ENCODE measurements around the gene XKR8. TPM values are rescaled to one million over a fixed set of nuclear protein-coding genes. Genes with fewer than 3 reads are reported as not detected.
A peak's percentile ranks its signal among the peaks of the same experiment; 100 is the strongest.

XKR8 gene, protein sequence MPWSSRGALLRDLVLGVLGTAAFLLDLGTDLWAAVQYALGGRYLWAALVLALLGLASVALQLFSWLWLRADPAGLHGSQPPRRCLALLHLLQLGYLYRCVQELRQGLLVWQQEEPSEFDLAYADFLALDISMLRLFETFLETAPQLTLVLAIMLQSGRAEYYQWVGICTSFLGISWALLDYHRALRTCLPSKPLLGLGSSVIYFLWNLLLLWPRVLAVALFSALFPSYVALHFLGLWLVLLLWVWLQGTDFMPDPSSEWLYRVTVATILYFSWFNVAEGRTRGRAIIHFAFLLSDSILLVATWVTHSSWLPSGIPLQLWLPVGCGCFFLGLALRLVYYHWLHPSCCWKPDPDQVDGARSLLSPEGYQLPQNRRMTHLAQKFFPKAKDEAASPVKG
- 1 to 10 TPM; 4.2 to 6.0 TPM for total RNA-seq

GRCh38 chr1:27959792-27960603 is at the start of gene XKR8:
Gene XKR8 (plus strand): TSS chr1:27959973. CDS start chr1:27960070, 97 bp downstream.
- peak; percentile 98 for ATAC-seq
- POLR2A ChIA-PET: interaction anchor here (0.6 kb wide), 2 partner anchors 16 to 22 kb away, joined by 3 to 7 read pairs; no protein-coding TSS in a partner anchor
- intact Hi-C loops (cut with DNase I, micrococcal nuclease): loop anchor here (1.0 to 5.0 kb wide), 5 partner anchors 88 to 275 kb away; partner anchors contain the start of genes EYA3 (in 1 of the 2), PPP1R8 (in 1 of the 2) and THEMIS2 (in 1 of the 2)
- H3K9me3 Mint-ChIP-seq (ENCODE audit: low read depth): no peaks in the 10 kb centered on the region
- H3K36me3 Mint-ChIP-seq (ENCODE audit: low read depth): no peaks in the 10 kb centered on the region
- H3K27ac Mint-ChIP-seq: peak within 1 kb of the TSS; percentile 84
- peak; percentile 89 for DNase-seq
- peak within 1 kb of the TSS; percentile 77 for H3K4me3 Mint-ChIP-seq
- H3K27me3 Mint-ChIP-seq: no peaks in the 10 kb centered on the region
- peaks cover 17% of the 10 kb centered on the region for H3K4me1 Mint-ChIP-seq
- CTCF ChIA-PET: interaction anchor here (0.6 to 1.5 kb wide), 2 partner anchors 102 to 353 kb away, joined by 3 to 5 read pairs; no protein-coding TSS in a partner anchor

GRCh38 chr1:27912429-27912828 is 47.3 kb upstream of the XKR8 start:
- ChIA-PET POLR2A (interaction anchor here (0.7 kb wide), 1 partner anchor 35 kb away, joined by 3 read pairs; no protein-coding TSS in a partner anchor), CTCF (interaction anchor here (0.6 to 0.7 kb wide), 2 partner anchors 33 to 70 kb away, joined by 3 to 5 read pairs; no protein-coding TSS in a partner anchor)
- ATAC-seq: peak; percentile 32
- Mint-ChIP-seq H3K4me3 (peak overlapping the region; percentile 43), H3K27ac (peak overlapping the region; percentile 90), H3K4me1 (peaks cover 24% of the 10 kb centered on the region), H3K9me3 (ENCODE audit: low read depth) (peaks cover 3% of the 10 kb centered on the region), H3K36me3 (ENCODE audit: low read depth) (peaks cover 43% of the 10 kb centered on the region), H3K27me3 (no peaks in the 10 kb centered on the region)
- peak; percentile 31 for DNase-seq
- intact Hi-C loops (cut with DNase I, micrococcal nuclease): no loop called here

DNA sequence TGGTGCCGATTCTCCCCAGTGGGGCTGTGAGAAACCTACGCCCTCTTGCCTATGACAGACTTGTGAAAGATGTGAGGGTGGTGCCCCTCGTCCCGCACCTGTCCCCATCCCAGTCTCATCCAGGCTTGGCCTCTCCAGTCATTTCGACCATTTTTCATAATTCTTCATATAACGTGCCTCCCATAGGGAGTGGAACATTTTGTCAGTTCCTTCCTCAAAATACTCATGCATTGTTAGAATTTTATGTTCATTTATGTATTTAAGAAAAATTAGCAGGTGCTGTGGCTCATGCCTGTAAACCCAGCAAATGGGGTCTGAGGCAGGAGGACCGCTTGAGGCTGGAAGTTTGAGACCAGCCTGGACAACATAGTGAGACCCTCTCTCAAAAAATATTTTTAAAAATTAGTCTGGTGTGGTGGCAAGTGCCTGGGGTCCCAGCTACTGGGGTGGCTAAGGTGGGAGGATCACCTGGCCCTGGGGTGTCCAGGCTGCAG is 44.6 kb upstream of the XKR8 start:
- ATAC-seq (peak; percentile 0), DNase-seq (no peak)
- H3K4me1 Mint-ChIP-seq: peaks cover 24% of the 10 kb centered on the region
- peaks cover 3% of the 10 kb centered on the region for H3K9me3 Mint-ChIP-seq (ENCODE audit: low read depth)
- ChIA-PET CTCF (no interaction called here), POLR2A (interaction anchor here (0.6 to 0.7 kb wide), 2 partner anchors 23 to 81 kb away, joined by 3 to 6 read pairs; no protein-coding TSS in a partner anchor)
- peaks cover 28% of the 10 kb centered on the region for H3K36me3 Mint-ChIP-seq (ENCODE audit: low read depth)
- peak overlapping the region; percentile 94 for H3K4me3 Mint-ChIP-seq
- peak overlapping the region; percentile 100 for H3K27ac Mint-ChIP-seq
- intact Hi-C loops (cut with DNase I, micrococcal nuclease): no loop called here
- H3K27me3 Mint-ChIP-seq: no peaks in the 10 kb centered on the region

GRCh38 chr1:27922272-27922671 is 37.5 kb upstream of the XKR8 start:
- ChIA-PET CTCF (interaction anchor here (0.7 kb wide), 1 partner anchor 49 kb away, joined by 4 read pairs; no protein-coding TSS in a partner anchor), POLR2A (no interaction called here)
- H3K4me3 Mint-ChIP-seq: no peak overlapping the region
- no peak for DNase-seq
- ATAC-seq: no peak
- H3K36me3 Mint-ChIP-seq (ENCODE audit: low read depth): no peaks in the 10 kb centered on the region
- no peak overlapping the region for H3K27ac Mint-ChIP-seq
- H3K27me3 Mint-ChIP-seq: no peaks in the 10 kb centered on the region
- H3K9me3 Mint-ChIP-seq (ENCODE audit: low read depth): no peaks in the 10 kb centered on the region
- no peaks in the 10 kb centered on the region for H3K4me1 Mint-ChIP-seq
- intact Hi-C loops (cut with DNase I, micrococcal nuclease): no loop called here

GRCh38 chr1:27928216-27928954 is 31.4 kb upstream of the XKR8 start:
- CTCF ChIA-PET: interaction anchor here (0.7 to 2.0 kb wide), 2 partner anchors 12 to 131 kb away, joined by 3 to 6 read pairs; no protein-coding TSS in a partner anchor
- ATAC-seq: no peak
- H3K9me3 Mint-ChIP-seq (ENCODE audit: low read depth): no peaks in the 10 kb centered on the region

GRCh38 chr1:27931184-27931583 is 28.6 kb upstream of the XKR8 start:
- intact Hi-C loops (cut with DNase I, micrococcal nuclease): no loop called here
- ChIA-PET POLR2A (no interaction called here), CTCF (interaction anchor here (1.0 kb wide), 1 partner anchor 9 kb away, joined by 3 read pairs; no protein-coding TSS in a partner anchor)
- Mint-ChIP-seq H3K4me3 (no peak overlapping the region), H3K27me3 (peaks cover 15% of the 10 kb centered on the region), H3K27ac (no peak overlapping the region), H3K4me1 (peaks cover 9% of the 10 kb centered on the region), H3K9me3 (ENCODE audit: low read depth) (no peaks in the 10 kb centered on the region), H3K36me3 (ENCODE audit: low read depth) (no peaks in the 10 kb centered on the region)
- ATAC-seq (no peak), DNase-seq (no peak)

More at GRCh38 chr1:27928216-27928954, 31.4 kb upstream of the XKR8 start:
- Mint-ChIP-seq H3K4me1 (no peaks in the 10 kb centered on the region), H3K27me3 (peaks cover 3% of the 10 kb centered on the region), H3K27ac (no peak overlapping the region), H3K36me3 (ENCODE audit: low read depth) (no peaks in the 10 kb centered on the region), H3K4me3 (no peak overlapping the region)
- no peak for DNase-seq
- intact Hi-C loops (cut with DNase I, micrococcal nuclease): no loop called here
- POLR2A ChIA-PET: no interaction called here

DNA sequence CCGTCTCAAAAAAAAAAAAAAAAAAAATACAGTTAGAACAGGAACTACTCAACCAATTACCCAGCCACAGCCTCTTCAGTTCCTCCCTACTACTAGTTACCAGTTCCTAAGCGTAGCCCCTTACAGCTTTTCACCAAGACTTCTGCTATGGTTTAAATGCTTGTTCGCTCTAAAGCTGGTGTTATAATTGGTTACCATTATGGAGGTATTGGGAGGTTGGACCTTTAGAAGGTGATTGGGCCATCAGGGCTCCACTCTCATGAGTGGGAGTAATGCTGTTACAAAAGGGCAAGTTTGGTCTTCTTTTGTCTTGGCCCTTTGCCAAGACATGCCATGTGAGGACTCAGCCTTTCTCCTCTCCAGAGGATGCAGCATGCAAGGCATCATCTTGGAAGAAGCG is 28.0 kb upstream of the XKR8 start:
- H3K27ac Mint-ChIP-seq: no peak overlapping the region
- ChIA-PET POLR2A (no interaction called here), CTCF (interaction anchor here (1.0 to 1.9 kb wide), 2 partner anchors 9 to 13 kb away, joined by 3 to 6 read pairs; no protein-coding TSS in a partner anchor)
- H3K9me3 Mint-ChIP-seq (ENCODE audit: low read depth): no peaks in the 10 kb centered on the region
- no peak for DNase-seq
- H3K4me1 Mint-ChIP-seq: peaks cover 9% of the 10 kb centered on the region
- H3K36me3 Mint-ChIP-seq (ENCODE audit: low read depth): no peaks in the 10 kb centered on the region
- no peak overlapping the region for H3K4me3 Mint-ChIP-seq
- intact Hi-C loops (cut with DNase I, micrococcal nuclease): no loop called here
- no peak for ATAC-seq
- H3K27me3 Mint-ChIP-seq: peaks cover 15% of the 10 kb centered on the region

DNA sequence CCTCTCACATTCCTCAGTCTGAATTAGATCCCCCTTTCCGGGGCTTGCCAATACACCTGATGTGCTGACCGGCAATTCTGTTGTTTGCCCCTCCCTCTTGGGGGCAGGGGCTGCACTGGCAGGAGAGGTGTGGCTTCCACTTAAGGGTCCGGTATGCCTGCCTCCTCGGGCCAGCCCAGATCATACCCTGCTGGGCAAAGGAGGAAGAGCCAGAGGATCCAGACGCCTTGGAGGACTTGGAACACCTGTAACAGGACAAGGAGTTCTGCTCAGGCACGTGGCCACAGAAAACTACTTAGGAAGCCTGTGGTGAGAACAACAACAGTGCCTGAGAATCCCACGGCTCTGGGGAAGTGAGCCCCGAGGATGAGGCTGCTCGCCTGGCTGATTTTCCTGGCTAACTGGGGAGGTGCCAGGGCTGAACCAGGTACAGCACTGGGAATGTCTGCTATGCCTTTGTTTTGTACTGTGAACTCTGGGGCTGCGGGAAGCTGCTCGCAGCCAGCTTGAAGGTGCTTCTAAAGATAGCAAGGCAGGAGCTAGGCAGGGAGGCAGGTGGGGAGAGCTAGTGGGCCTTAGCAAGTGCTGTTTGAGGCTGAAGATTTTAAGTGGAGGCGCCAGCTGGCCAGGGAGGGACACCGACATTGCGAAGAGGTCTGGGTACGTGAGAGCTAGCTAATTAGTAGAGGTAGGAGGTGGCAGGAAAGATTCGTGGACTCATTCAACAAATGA is 24.8 kb upstream of the XKR8 start, which contains the start of gene SMPDL3B:
TSS of gene SMPDL3B (plus strand) at position 183 of the 732 bp plus-strand sequence. CDS start at position 367, 184 bp downstream.
- DNase-seq (no peak), ATAC-seq (peak; percentile 23)
- CTCF ChIA-PET: interaction anchor here (0.9 to 1.3 kb wide), 2 partner anchors 13 to 274 kb away, joined by 3 read pairs; no protein-coding TSS in a partner anchor
- Mint-ChIP-seq H3K9me3 (ENCODE audit: low read depth) (no peaks in the 10 kb centered on the region), H3K27ac (no peak within 1 kb of the TSS), H3K27me3 (peaks cover 15% of the 10 kb centered on the region), H3K4me1 (peaks cover 10% of the 10 kb centered on the region), H3K4me3 (peak within 1 kb of the TSS; percentile 11), H3K36me3 (ENCODE audit: low read depth) (no peaks in the 10 kb centered on the region)
- POLR2A ChIA-PET: interaction anchor here (0.6 to 0.9 kb wide), 2 partner anchors 227 to 244 kb away, joined by 3 to 7 read pairs; no protein-coding TSS in a partner anchor
- intact Hi-C loops (cut with DNase I, micrococcal nuclease): no loop called here

DNA sequence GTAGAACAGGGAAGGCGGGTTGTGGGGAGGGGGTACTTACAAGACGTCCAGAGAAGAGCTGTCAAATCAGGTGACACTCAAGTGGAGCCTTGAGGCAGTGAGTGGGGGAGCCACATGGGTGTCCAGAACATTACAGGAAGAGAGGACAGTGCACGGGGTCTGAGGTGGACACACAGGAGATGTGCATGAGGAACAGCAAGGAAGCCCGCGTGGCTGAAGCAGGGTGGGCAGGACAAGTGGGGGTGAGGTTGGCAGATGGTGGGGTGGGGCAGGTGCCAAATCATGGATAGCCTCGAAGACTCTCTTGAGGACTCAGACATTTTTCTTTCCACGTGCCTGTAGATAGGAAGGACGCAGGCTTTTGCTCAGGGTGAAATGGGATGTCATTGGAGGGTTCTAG is 24.1 kb upstream of the XKR8 start:
- ChIA-PET POLR2A (interaction anchor here (0.9 kb wide), 1 partner anchor 226 kb away, joined by 3 read pairs; no protein-coding TSS in a partner anchor), CTCF (interaction anchor here (0.9 to 1.3 kb wide), 2 partner anchors 13 to 273 kb away, joined by 3 read pairs; no protein-coding TSS in a partner anchor)
- H3K4me1 Mint-ChIP-seq: peaks cover 17% of the 10 kb centered on the region
- H3K36me3 Mint-ChIP-seq (ENCODE audit: low read depth): no peaks in the 10 kb centered on the region
- ATAC-seq (no peak), DNase-seq (no peak)
- H3K27me3 Mint-ChIP-seq: peaks cover 15% of the 10 kb centered on the region
- H3K4me3 Mint-ChIP-seq: no peak overlapping the region
- no peaks in the 10 kb centered on the region for H3K9me3 Mint-ChIP-seq (ENCODE audit: low read depth)
- intact Hi-C loops (cut with DNase I, micrococcal nuclease): no loop called here
- no peak overlapping the region for H3K27ac Mint-ChIP-seq

DNA sequence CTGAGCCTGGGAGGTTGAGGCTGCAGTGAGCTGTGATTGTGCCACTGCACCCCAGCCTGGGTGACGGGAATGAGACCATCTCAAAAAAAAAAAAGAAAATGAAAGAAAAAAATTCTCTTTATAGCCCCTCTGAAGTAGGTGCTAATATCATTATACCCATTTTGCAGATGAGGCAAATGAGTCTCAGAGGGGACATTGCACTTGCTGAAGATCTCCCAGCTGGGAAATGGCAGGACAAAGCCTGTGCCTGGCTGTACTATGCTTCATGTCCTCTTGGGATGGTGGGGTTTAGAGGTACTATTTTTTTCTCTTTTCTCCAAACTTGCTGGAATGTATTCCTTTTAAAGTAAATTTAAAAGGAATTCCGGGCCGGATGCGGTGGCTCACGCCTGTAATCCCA is 23.4 kb upstream of the XKR8 start:
- POLR2A ChIA-PET: no interaction called here
- DNase-seq: no peak
- CTCF ChIA-PET: interaction anchor here (0.7 to 1.1 kb wide), 2 partner anchors 64 to 301 kb away, joined by 3 read pairs; no protein-coding TSS in a partner anchor
- Mint-ChIP-seq H3K36me3 (ENCODE audit: low read depth) (no peaks in the 10 kb centered on the region), H3K4me3 (no peak overlapping the region), H3K4me1 (peaks cover 18% of the 10 kb centered on the region), H3K9me3 (ENCODE audit: low read depth) (no peaks in the 10 kb centered on the region), H3K27me3 (peaks cover 15% of the 10 kb centered on the region), H3K27ac (no peak overlapping the region)
- no peak for ATAC-seq
- intact Hi-C loops (cut with DNase I, micrococcal nuclease): no loop called here

Data from activated CD4-positive, alpha-beta T cell treated with anti-CD3 and anti-CD28 coated beads for 36 hours (primary cell).